Measurements from ENCODE around the gene PTPRZ1. TPM values are rescaled to one million over a fixed set of nuclear protein-coding genes. Genes with fewer than 3 reads are reported as not detected.

Gene PTPRZ1
- not detected in 2 replicates for total RNA-seq

- DNase-seq (ENCODE audit: low read depth, low spot score), result no peak
These were observed at the start of gene PTPRZ1 for GRCh38 chr7:121872831-121873288. Gene PTPRZ1 (plus strand): TSS chr7:121873161. CDS start chr7:121873500, 339 bp downstream.

GRCh38 chr7:121824276-121824675 lies 48.7 kb upstream of the PTPRZ1 start:
- DNase-seq (ENCODE audit: low read depth, low spot score), result no peak

GRCh38 chr7:121831351-121831750 lies 41.6 kb upstream of the PTPRZ1 start:
- no peak for DNase-seq (ENCODE audit: low read depth, low spot score)

DNA sequence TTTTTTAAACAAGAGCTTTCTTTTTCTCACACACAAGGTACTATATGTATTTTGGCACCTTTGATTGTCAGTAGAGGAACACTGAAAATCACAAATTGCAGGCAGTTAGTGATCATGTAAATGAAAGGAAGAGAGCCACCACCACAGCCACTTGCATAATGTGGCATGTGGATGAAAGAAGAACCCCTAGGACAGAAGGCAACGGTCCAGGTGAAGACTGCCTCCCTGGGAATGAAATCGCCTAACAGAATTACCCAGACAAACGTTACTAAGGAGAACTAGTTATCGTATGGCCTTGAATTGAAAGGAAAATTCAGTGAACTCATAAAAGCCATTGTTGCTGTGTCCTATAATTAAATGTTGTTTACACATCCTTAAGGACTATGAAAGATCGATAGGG lies 41.2 kb upstream of the PTPRZ1 start:
- DNase-seq (ENCODE audit: low read depth, low spot score), result no peak

DNA sequence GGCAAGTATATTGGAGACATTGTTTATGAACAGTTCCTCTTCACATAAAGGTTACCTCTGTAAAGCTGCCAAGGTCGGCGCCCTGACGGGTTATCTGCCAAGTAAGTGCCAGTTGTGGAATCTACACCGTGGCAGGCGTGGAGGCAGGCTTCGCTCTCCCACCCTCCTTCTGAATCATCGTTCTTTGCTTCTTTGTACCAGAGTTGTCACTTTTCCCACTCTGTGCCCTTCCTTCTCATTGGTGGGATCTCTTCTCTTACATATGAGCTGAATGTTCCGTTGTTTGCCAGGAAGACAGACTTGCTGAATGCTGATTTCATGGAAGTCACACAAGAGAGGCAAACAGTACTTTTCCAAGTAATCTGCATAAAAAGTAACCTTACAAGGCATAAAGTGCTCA lies 40.6 kb upstream of the PTPRZ1 start:
- DNase-seq (ENCODE audit: low read depth, low spot score), result no peak

DNA sequence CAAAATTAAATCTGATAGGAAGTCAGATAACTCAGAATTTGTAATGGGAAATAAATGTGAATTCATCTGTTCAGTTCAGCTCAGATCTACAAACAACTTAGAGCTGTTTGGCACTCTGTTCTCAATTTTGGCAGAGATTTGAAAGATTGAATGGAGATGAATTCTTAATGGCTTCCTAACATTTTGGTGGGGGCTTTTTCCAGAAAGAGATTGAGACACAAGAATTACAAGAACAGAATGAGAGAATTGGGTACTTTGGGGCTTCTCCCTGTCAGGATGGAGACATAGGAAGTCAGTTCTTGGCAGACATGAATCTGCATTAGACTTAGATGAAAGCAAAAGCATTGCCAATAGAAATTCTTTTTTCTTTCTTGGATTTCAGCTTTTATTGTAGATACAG lies 39.0 kb upstream of the PTPRZ1 start:
- DNase-seq (ENCODE audit: low read depth, low spot score), result no peak

- no peak for DNase-seq (ENCODE audit: low read depth, low spot score)
These were observed 35.5 kb upstream of the PTPRZ1 start for GRCh38 chr7:121837462-121837861.

- no peak for DNase-seq (ENCODE audit: low read depth, low spot score)
These were observed 25.9 kb upstream of the PTPRZ1 start for GRCh38 chr7:121847041-121847440.

GRCh38 chr7:121853307-121853706 lies 19.7 kb upstream of the PTPRZ1 start:
- DNase-seq (ENCODE audit: low read depth, low spot score), result no peak

DNA sequence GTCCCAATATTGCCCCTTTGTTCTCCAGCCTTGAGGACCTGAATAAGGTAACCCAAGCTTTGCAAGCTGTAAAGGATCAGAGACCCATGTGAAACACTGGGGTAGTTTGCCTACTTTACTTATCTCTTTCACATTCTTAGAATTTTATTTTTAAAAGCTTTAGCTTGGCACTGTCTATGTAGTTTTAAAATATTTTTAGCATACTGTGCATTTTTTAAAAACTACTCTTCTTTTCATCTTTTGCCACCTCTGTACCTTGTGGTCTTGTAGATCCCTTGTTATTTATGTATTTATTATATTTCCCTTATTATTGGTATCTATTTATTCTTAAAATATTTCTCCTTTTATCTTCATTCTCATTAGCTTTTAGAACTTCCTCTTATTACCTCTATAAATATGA lies 12.0 kb upstream of the PTPRZ1 start:
- no peak for DNase-seq (ENCODE audit: low read depth, low spot score)

DNA sequence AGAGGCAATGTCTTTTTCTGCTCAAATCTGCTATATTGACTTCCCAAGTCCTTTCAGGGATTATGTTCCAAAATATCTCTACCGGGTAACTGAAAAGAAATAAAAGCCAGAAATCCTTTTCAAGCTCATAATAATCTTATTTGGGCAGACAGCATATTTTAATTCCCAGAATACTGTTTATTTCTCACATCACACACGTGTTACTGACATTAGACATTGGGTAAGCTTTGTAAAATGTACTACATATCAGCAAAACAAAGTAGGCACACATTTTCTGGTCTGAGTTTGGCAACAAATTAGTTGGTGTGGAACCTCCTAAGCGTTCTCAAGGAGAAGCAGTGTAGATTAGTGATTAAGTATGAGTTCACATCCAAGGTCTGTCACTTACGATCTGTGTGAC lies 10.4 kb upstream of the PTPRZ1 start:
- no peak for DNase-seq (ENCODE audit: low read depth, low spot score)

- DNase-seq (ENCODE audit: low read depth, low spot score), result no peak
These were observed 1.8 kb upstream of the PTPRZ1 start for GRCh38 chr7:121871188-121871587.

- DNase-seq (ENCODE audit: low read depth, low spot score), result no peak
These were observed 581 bp downstream of the PTPRZ1 start for GRCh38 chr7:121873289-121874194.

DNA sequence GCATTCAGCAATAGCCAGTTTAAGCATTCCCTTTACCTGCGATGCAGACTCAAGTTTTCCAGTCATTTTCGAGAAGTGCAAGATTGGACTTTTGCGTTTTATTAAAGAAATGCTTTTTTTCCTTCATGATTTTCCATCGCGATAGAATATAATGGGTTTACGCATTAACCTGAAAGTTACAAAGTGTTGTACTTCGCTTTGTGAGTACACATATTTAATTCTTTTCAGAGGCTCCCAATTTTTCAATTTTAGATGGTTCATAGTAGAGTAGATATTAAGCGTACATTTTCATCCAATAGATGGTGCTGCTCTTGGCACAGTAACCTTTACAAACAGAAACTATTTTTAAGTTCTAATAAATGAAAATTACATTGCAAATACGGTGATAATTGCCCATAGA lies 1.3 kb downstream of the PTPRZ1 start:
- DNase-seq (ENCODE audit: low read depth, low spot score), result no peak

DNA sequence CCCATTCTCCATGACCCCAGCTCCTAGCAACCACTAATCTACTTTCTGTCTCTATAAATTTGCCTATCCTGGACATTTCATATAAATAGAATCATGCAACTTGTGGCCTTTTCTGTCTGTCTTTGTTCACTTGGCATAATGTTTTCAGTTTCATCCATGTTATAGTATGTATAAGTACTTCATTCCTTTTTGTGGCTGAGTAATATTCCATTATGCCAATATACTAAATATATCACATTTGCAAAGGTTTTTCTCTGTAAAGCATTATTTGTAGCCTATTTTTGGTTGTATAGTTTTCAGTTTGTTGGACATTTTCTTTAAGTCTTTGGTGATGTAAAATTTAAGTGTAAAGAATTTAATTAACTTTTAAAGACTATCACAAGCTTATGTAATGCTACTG lies 2.2 kb downstream of the PTPRZ1 start:
- DNase-seq (ENCODE audit: low read depth, low spot score), result no peak

- DNase-seq (ENCODE audit: low read depth, low spot score), result no peak
These were observed 3.9 kb downstream of the PTPRZ1 start for GRCh38 chr7:121876656-121877500.

DNA sequence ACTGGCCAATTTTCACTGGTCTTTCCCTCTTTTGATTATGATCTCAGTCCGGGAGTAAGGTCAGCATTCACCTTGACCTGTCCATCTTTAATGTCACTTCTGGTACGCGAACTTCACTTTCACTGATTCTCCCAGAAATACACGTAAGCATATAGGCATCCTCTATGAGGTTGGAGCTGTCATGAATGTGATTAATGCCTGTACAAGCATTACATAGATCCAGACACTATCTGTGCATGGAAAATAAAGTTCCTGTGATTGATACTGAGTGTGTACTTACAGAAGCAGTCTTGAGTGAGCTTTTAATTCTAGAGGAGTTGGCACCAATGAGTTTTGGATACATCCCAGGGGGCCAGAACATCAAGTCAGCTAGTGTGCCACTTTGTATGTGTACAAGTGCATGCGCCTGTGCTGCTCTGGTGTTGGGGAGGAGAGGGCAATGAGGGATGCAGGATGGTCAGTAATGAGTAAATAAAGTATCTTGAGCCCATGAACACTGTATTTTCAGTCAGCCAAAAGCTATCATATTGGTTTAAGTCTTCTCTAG lies 6.0 kb downstream of the PTPRZ1 start:
- DNase-seq (ENCODE audit: low read depth, low spot score), result no peak

DNA sequence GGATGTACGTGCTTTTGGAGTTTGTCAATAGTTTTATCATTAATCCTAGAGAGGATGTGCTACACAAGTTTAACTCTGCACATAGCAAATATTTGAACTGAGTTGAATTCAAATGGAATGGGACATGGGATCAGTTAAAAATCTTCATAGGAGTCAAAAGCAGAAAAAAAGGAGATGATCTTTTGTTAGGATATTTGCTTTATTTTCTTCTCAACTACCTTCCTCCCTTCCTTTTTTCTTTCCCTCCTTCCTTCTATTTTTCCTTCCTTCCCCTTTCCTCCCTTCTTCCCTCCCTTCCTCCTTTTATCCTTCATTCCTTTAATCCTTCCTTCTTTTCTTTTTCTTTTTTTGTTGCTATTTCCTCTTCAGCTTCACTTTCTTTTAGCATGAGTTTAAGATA lies 6.6 kb downstream of the PTPRZ1 start:
- DNase-seq (ENCODE audit: low read depth, low spot score), result no peak

- DNase-seq (ENCODE audit: low read depth, low spot score), result no peak
These were observed 9.8 kb downstream of the PTPRZ1 start for GRCh38 chr7:121882731-121883130.

- no peak for DNase-seq (ENCODE audit: low read depth, low spot score)
These were observed 12.4 kb downstream of the PTPRZ1 start for GRCh38 chr7:121885166-121885920.

- DNase-seq (ENCODE audit: low read depth, low spot score), result no peak
These were observed 14.7 kb downstream of the PTPRZ1 start for GRCh38 chr7:121887634-121888033.
